GM12865 (cell line): ENCODE results near the gene UBE2E3.
"Not testable (repeated sequence)": the region's sequence is repeated elsewhere in the genome, so short reads cannot be mapped to it uniquely, and the experiment has no call there.

Experiments
- DNase-seq: peaks from one replicate; pipeline ENCODE4 v3.0.0; 2010; ENCODE audit warnings: low read depth
- H3K4me3 ChIP-seq: 2 replicates; pipeline ENCODE4 v1.5.1; 2011; ENCODE audit warnings: mild to moderate bottlenecking, low read depth, low read length, control low read depth
- CTCF ChIP-seq: IDR thresholded peaks from 2 replicates; pipeline ENCODE4 v1.5.1; 2011; ENCODE audit warnings: low read length, control low read depth, low read depth, inconsistent platforms; ENCODE audit not compliant: insufficient read depth; ENCODE audit errors: missing control alignments

The UBE2E3 gene

DNA sequence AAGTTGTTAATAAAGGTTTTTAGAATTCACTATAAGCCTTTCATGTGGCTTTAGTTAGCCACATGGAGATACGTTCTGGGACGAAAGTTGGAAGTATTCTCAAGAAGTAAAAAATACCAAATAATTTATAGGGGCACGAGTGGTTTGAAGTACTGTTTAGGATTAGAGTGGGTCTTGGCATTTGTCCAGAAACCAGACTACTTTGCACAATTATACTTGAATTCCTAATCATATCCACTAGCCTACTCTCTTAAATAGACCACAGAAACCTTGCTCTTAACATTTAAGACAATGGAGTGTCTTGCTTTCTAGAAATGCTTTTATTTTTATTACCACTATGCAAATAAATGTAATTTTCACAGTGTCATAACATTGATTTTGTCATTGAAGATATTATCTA, 44.6 kb downstream of the UBE2E3 start:
- no peak for TF ChIP-seq CTCF
- H3K4me3 ChIP-seq, result no peak overlapping the region
- DNase-seq, result no peak

DNA sequence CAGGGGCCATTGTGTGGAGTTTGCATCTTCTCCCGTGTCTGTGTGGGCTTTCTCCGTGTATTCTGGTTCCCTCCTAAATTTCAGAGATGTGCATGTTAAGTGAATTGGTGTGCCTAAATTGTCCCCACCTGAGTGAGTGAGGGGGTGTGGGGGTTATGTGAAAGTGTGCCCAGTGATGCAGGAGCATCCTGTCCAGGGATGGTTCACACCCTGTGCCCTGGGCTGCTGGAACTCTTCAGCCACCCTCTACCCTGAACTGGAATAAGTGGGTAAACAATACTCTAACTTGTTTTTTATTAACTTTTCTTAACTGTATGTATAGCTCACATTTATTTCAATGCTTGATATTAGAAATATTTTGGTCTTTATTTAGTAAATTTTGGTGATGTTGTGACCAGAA, 56.0 kb downstream of the UBE2E3 start:
- no peak for DNase-seq
- no peak for TF ChIP-seq CTCF
- no peak overlapping the region for H3K4me3 ChIP-seq

DNA sequence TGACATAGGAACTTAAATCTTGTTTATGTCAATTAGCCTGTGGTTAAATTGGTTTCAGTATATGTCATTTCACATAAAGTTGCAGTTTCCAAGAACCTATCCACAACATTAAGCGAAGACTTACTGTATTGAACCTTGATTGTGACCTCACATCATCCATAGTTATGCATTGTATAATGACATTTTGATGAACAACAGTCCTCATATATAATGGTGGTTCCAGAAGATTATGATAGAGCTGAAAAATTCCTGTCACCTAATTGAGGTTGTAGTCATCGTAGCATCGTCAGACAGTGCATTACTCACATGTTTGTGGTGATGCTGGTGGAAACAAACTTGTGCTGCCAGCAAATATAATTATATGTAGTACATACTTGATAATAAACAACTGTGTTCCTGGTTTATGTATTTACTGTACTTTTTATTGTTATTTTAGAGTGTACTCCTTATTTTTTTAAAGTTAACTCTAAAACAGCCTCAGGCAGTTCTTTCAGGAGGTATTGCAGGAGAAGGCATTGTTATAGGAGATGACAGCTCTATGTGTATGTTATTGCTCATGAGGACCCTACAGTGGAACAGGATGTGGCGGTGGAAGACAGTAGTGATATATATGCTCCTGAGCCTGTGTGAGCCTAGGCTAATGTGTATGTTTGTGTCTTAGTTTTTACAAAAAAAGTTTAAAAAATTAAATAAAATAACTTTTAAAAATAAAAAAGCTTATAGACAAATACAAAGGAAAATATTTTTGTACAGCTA, 56.6 kb downstream of the UBE2E3 start:
- no peak for DNase-seq
- TF ChIP-seq CTCF, result no peak
- H3K4me3 ChIP-seq, result no peak overlapping the region

DNA sequence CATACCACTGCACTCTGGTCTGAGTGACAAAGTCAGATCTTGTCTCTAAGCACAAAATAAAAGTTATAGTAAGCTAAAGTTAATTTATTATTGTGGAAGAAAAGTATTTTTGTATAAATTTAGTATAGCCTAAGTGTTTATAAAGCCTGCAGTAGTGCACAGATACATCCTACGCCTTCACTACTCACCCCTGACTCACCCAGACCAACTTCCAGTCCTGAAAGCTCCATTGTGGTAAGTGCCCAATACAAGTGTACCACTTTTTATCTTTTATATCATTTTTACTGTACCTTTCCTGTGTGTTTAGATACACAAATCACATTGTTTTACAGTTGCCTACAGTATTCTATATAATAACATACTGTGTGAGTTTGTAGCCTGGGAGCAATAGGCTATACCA, 57.5 kb downstream of the UBE2E3 start:
- no peak for TF ChIP-seq CTCF

GRCh38 chr2:181038796-181039195, 58.4 kb downstream of the UBE2E3 start:
- TF ChIP-seq CTCF, result no peak
- DNase-seq, result no peak

More for the DNA sequence above, 57.5 kb downstream of the UBE2E3 start:
- no peak overlapping the region for H3K4me3 ChIP-seq
- DNase-seq, result no peak

GRCh38 chr2:181040839-181041238, 60.4 kb downstream of the UBE2E3 start:
- H3K4me3 ChIP-seq, result not testable (repeated sequence)

More at GRCh38 chr2:181038796-181039195, 58.4 kb downstream of the UBE2E3 start:
- no peak overlapping the region for H3K4me3 ChIP-seq

GRCh38 chr2:181041661-181042060, 61.3 kb downstream of the UBE2E3 start:
- no peak for DNase-seq

More at GRCh38 chr2:181040839-181041238, 60.4 kb downstream of the UBE2E3 start:
- not testable (repeated sequence) for DNase-seq

More at GRCh38 chr2:181041661-181042060, 61.3 kb downstream of the UBE2E3 start:
- no peak for TF ChIP-seq CTCF
- H3K4me3 ChIP-seq, result no peak overlapping the region
